Gastrocnemius medialis (tissue), 4 donors: ENCODE measurements around the gene ASIC4. TPM values are rescaled to one million over a fixed set of nuclear protein-coding genes. Genes with fewer than 3 reads are reported as not detected.

Source experiments
- ATAC-seq, 2 donors: fragments of 150-250 bp; one replicate each; pipeline ENCODE4 v1.9.1; 2016
- DNase-seq, 2 donors: peaks; one replicate each; pipeline ENCODE4 v3.0.0-alpha.2; 2019
- H3K27ac ChIP-seq, 4 donors: fragments of 200-600 bp; sonication (generic); 1 replicate in 1 of 4; 2 replicates in 3 of 4; pipeline ENCODE4 v1.5.1; 2016 to 2018; ENCODE audit warnings: mild to moderate bottlenecking in 2 of 4, moderate library complexity in 1 of 4
- H3K27me3 ChIP-seq, 3 donors: fragments of 200-600 bp; sonication (generic) in 2 of 3; 1 replicate in 1 of 3; 2 replicates in 2 of 3; pipeline versions ENCODE4 v1.5.1 to v1.6.0; 2016 to 2019; ENCODE audit warnings: mild to moderate bottlenecking in 1 of 3, moderate library complexity in 1 of 3
- H3K36me3 ChIP-seq, 2 donors: fragments of 200-600 bp; sonication (generic) in 1 of 2; one replicate each; pipeline ENCODE4 v1.5.1; 2017 to 2018
- H3K4me1 ChIP-seq, 2 donors: fragments of 200-600 bp; sonication (generic) in 1 of 2; one replicate each; pipeline ENCODE4 v1.5.1; 2016 to 2017; ENCODE audit warnings: mild to moderate bottlenecking in 2 of 2
- H3K4me3 ChIP-seq, 4 donors: fragments of 200-600 bp; sonication (generic) in 3 of 4; 1 replicate in 1 of 4; 2 replicates in 3 of 4; pipeline ENCODE4 v1.5.1; 2016 to 2019; ENCODE audit warnings: mild to moderate bottlenecking in 2 of 4
- H3K9me3 ChIP-seq, 3 donors: fragments of 200-600 bp; sonication (generic) in 2 of 3; 1 replicate in 1 of 3; 2 replicates in 2 of 3; pipeline ENCODE4 v1.5.1; 2016 to 2019
- CTCF ChIP-seq, 5 experiments: fragments of 450-650 bp in 3 of 5; fragments of 200-600 bp in 2 of 5; sonication (generic) in 2 of 5; IDR thresholded peaks in 4 of 5; conservative IDR thresholded peaks in 1 of 5; 1 replicate in 4 of 5; 2 replicates in 1 of 5; pipeline ENCODE4 v1.5.1; 2016 to 2019; ENCODE audit warnings: antibody characterized with exemption in 5 of 5, mild to moderate bottlenecking in 3 of 5, moderate library complexity in 3 of 5
- POLR2A ChIP-seq, 2 donors: fragments of 450-650 bp; IDR thresholded peaks; one replicate each; pipeline ENCODE4 v1.6.1; 2017; ENCODE audit warnings: antibody characterized with exemption in 2 of 2, mild to moderate bottlenecking in 2 of 2, moderate library complexity in 2 of 2
- in situ Hi-C, 4 donors: fragments of 200-750 bp; cut with MboI; loops; one replicate each; pipeline versions ENCODE4 v1.15.0 to v1.8.0; 2017; ENCODE audit warnings: low sequenced_read_pairs in 4 of 4
- intact Hi-C: fragments of 100-400 bp; cut with DNase I; formaldehyde crosslinking; loops from one replicate; pipeline ENCODE4 v1.15.1; 2023; ENCODE audit warnings: low total_unique reads
- total RNA-seq, 4 donors: library from RNA; depleted of rRNA; stranded (reverse); fragments of >200 nt; gene quantifications; one replicate each; pipeline versions ENCODE4 v1.1.0 to v1.2.3, GENCODE V29; 2016

Gene ASIC4
- total RNA-seq, 4 donors from 2014 or later = 0.11 TPM; not detected in 3

- Histone ChIP-seq H3K27ac (peak overlapping the region in 3 of 4 donors; percentile 33 to 78 (median 51)), H3K27me3 (no peaks in the 10 kb centered on the region), H3K9me3 (no peaks in the 10 kb centered on the region), H3K4me3 (no peak overlapping the region), H3K4me1 (peaks cover 3 to 19% of the 10 kb centered on the region in 2 donors), H3K36me3 (peaks cover 0 to 46% of the 10 kb centered on the region in 2 donors)
- intact Hi-C loops (no loop called here), in situ Hi-C loops (no loop called here)
- TF ChIP-seq POLR2A (IDR thresholded peaks at IDR 0.05) = no peak
- no peak for TF ChIP-seq CTCF (IDR thresholded peaks at IDR 0.05 in 4 of 5, conservative IDR thresholded peaks at IDR 0.05 in 1 of 5)
- no peak for ATAC-seq
- DNase-seq = no peak
Observed at GRCh38 chr2:219488844-219489194, 25.5 kb upstream of the ASIC4 start.

DNA sequence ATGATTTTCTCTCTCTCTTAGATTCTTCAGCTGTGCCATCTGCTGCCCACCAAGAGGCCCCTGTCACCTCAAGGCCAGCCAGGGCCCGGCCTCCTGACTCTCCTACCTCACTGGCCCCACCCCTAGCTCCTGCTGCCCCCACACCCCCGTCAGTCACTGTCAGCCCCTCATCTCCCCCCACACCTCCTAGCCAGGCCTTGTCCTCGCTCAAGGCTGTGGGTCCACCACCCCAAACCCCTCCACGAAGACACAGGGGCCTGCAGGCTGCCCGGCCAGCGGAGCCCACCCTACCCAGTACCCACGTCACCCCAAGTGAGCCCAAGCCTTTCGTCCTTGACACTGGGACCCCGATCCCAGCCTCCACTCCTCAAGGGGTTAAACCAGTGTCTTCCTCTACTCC, 25.0 kb upstream of the ASIC4 start:
- DNase-seq = no peak
- no peak for TF ChIP-seq CTCF (IDR thresholded peaks at IDR 0.05 in 4 of 5, conservative IDR thresholded peaks at IDR 0.05 in 1 of 5)
- no peak for TF ChIP-seq POLR2A (IDR thresholded peaks at IDR 0.05)
- Histone ChIP-seq H3K4me1 (peaks cover 0 to 14% of the 10 kb centered on the region in 2 donors), H3K4me3 (no peak overlapping the region), H3K27ac (peak overlapping the region in 3 of 4 donors; percentile 33 to 78 (median 51)), H3K36me3 (peaks cover 0 to 42% of the 10 kb centered on the region in 2 donors), H3K9me3 (no peaks in the 10 kb centered on the region), H3K27me3 (no peaks in the 10 kb centered on the region)
- in situ Hi-C loops (no loop called here), intact Hi-C loops (no loop called here)
- ATAC-seq = no peak

GRCh38 chr2:219490186-219490585, 24.1 kb upstream of the ASIC4 start:
- H3K27me3 ChIP-seq = no peaks in the 10 kb centered on the region
- H3K36me3 ChIP-seq = peaks cover 0 to 42% of the 10 kb centered on the region in 2 donors
- H3K4me3 ChIP-seq = no peak overlapping the region
- H3K9me3 ChIP-seq = no peaks in the 10 kb centered on the region
- in situ Hi-C loops = loop anchor here in 1 of 4 donors (5.0 kb wide), 1 partner anchor 37 kb away; no protein-coding TSS in a partner anchor
- H3K4me1 ChIP-seq = peaks cover 4 to 12% of the 10 kb centered on the region in 2 donors
- peak in 1 of 5 experiments; percentile 36 for TF ChIP-seq CTCF (IDR thresholded peaks at IDR 0.05 in 4 of 5, conservative IDR thresholded peaks at IDR 0.05 in 1 of 5)
- no peak for TF ChIP-seq POLR2A (IDR thresholded peaks at IDR 0.05)
- H3K27ac ChIP-seq = peak overlapping the region in 3 of 4 donors; percentile 33 to 78 (median 60)
- intact Hi-C loops = loop anchor here (10.0 kb wide), 1 partner anchor 325 kb away; the partner anchor contains the start of gene NHEJ1
- DNase-seq (no peak), ATAC-seq (no peak)

GRCh38 chr2:219490600-219491130, 23.6 kb upstream of the ASIC4 start:
- Histone ChIP-seq H3K4me3 (no peak overlapping the region), H3K36me3 (peaks cover 0 to 42% of the 10 kb centered on the region in 2 donors), H3K27ac (peak overlapping the region; percentile 22 to 78 (median 60)), H3K4me1 (peaks cover 8 to 12% of the 10 kb centered on the region in 2 donors), H3K27me3 (no peaks in the 10 kb centered on the region), H3K9me3 (no peaks in the 10 kb centered on the region)
- intact Hi-C loops (loop anchor here (10.0 kb wide), 1 partner anchor 326 kb away; the partner anchor contains the start of gene NHEJ1), in situ Hi-C loops (loop anchor here in 1 of 4 donors (5.0 kb wide), 1 partner anchor 37 kb away; no protein-coding TSS in a partner anchor)
- TF ChIP-seq CTCF (IDR thresholded peaks at IDR 0.05 in 4 of 5, conservative IDR thresholded peaks at IDR 0.05 in 1 of 5) (no peak), POLR2A (IDR thresholded peaks at IDR 0.05) (no peak)
- ATAC-seq (peak in 1 of 2 donors; percentile 28), DNase-seq (peak in 1 of 2 donors; percentile 65)
